GM12873 (cell line): ENCODE data around the gene SLAMF1.

ENCODE experiments used
- CTCF ChIP-seq: IDR thresholded peaks from 2 replicates; pipeline ENCODE4 v1.5.1; 2012; ENCODE audit warnings: low read depth, mild to moderate bottlenecking, moderate library complexity, low read length, control low read depth; ENCODE audit not compliant: insufficient read depth; ENCODE audit errors: missing control alignments

SLAMF1 gene

DNA sequence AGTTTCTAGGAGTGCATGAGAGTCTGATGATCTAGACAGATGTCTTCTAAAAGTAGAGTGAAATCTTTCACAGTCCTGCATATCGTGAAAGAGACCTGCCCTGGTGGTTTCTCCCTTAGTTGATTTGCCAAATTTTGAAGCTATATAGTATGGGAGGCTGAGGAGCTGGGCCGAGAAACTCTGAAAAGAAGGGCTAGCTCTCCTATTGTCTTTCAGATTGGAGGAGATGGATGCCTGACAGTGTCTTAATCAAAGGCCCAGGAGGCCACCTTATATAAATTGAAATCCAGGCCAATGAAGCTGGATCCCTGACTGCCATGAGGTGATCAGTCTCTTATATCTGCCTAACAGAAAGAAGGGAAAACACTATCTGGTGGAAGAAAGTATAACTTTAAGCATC, 49.1 kb downstream of the SLAMF1 start:
- TF ChIP-seq CTCF = no peak

DNA sequence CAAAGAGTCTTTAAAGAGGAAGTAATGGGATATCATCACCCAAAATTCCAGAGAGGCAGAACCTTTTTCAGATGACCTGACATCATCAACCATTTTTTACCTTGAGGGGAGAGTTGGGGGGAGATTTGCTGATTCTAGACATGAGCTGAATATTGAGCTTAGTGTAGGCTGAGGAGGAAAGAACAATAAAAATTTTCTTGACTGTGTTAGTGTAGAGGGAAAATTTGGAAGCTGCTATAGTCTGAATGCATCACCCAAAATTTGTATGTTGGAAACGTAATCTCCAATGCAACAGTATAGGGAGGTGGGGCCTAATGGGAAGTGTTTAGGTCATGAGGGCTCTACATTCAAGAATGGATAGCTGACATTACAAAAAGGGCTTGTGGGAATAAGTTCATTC, 49.8 kb downstream of the SLAMF1 start:
- no peak for TF ChIP-seq CTCF

DNA sequence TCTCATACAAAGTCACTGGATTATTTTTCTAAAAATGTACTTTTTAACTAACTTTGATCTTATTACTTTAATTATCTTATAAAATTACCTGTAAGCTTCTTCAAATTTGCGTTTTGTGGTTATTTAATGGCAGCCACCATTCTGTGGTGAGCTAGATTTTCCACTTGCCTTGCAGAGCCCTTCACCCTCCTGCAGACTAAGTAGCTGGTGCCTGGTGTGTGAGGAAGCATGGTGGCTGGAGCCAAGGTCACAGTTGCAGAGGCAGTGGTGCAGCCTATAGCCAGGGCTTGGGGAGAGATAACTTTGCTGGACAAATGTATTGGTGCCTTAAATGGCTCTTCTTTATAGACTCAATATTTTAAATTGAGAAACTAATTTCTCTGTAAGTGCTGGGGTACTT, 56.4 kb downstream of the SLAMF1 start:
- TF ChIP-seq CTCF = no peak

DNA sequence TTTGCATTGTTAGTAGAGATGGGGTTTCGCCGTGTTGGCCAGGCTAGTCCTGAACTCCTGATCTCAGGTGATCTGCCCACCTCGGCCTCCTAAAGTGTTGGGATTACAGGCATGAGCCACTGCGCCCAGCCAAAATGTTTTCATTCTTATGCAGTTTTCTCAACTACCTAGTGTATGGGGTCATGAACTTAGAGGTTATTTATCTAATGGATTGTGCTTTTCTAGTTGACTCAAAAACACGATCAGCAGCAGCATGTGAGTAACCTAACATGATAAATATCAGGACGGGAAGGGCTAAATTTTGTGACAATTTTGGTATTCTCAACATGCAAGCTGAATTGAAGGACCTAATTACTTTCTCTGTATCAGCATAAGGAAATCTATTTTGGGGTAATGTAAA, 58.4 kb downstream of the SLAMF1 start:
- TF ChIP-seq CTCF = no peak

DNA sequence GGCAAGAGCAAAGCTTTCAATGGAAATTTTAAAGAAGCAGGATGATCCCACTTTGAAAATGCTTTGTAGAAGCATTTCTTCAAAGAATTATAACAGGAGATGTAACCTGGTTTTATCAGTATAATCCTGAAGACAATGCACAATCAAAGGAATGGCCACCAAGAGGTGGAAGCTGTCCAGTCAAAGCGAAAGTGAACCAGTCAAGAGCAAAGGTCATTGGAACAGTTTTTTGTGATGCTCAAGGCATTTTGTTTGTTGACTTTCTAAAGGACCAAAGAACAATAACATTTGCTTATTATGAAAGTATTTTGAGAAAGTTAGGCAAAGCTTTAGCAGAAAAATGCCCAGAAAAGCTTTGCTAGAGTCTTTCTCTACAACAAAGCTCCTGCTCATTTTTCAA, 62.1 kb downstream of the SLAMF1 start:
- no peak for TF ChIP-seq CTCF

DNA sequence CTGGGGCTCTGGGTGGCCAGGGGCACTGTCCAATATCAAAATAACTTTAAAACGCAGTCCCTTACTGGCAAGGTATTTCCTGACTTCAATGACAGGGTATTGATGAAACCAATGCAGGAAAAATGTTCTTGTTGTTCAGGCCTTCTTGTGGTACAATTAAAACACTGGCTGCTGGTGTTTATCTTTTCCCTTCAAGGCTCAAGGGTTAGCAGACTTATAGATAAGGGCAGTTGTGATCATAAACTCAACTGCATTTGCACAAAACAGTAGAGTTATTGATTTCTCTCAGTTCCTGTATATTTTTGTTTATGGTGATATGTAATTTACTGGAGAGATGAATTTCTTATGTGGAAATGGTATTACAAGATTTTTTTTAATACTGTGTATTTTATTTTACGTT, 64.9 kb downstream of the SLAMF1 start:
- no peak for TF ChIP-seq CTCF

- no peak for TF ChIP-seq CTCF
These were observed 66.5 kb downstream of the SLAMF1 start for GRCh38 chr1:160580221-160580812.

DNA sequence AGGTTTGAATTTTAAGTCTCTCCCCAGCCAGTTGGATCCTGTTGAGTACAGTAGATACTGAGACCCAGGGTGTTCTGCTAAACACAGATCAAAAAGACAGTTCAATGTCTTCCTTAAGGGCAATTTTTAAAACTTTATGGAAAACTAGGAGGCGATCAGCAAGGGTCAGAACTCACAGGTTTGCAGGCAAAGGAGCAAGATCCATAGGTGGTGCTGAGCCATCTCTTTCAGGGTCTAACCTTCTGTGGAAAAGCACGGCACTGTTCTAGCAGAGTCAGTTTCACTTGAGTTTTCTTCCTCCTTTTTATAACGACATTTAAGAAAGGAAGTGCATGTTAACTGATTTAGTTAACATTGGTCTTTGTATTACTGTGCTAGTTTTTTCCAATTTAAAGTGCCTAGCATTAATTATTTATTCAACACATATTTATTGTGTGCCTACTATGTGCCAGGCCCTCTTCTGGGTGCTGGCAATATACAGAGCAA, 67.6 kb downstream of the SLAMF1 start, which contains the start of gene CD84:
CD84 (minus strand) TSS at position 281 of the 486 bp plus-strand sequence; CDS start at position 222, 59 bp downstream.
- no peak for TF ChIP-seq CTCF
